ENCODE data around the gene STK4. TPM values are rescaled to one million over a fixed set of nuclear protein-coding genes. Genes with fewer than 3 reads are reported as not detected.

STK4 gene
- total and polyA plus RNA-seq, 2 of the 8 experiments (the other 6 are each of a cell fraction or from before 2014, with no cell fraction given) = 12.0 to 34.3 TPM

- TF ChIP-seq CHD7 (IDR thresholded peaks at IDR 0.05; ENCODE audit: insufficient replicate concordance, low read length) (no peak), E2F6 (IDR thresholded peaks at IDR 0.05) (no peak), SIN3A (conservative IDR thresholded peaks at IDR 0.05 in 1 of 2, IDR thresholded peaks at IDR 0.05 in 1 of 2; ENCODE audit: low read depth in 1 of 2, low read length in 2 of 2) (no peak), HDAC2 (IDR thresholded peaks at IDR 0.05; ENCODE audit: borderline replicate concordance in 1 of 2, low read depth in 2 of 2, low read length in 2 of 2) (no peak)
These were observed 146.4 kb downstream of the STK4 start (continued) for GRCh38 chr20:45112754-45113153.

All from H1 (cell line).